SIG-M5 treated with dmso at 0.1 percent for 504 hours (cell line): ENCODE measurements around the gene SUSD4.
"Not testable (repeated sequence)": the region's sequence is repeated elsewhere in the genome, so short reads cannot be mapped to it uniquely, and the experiment has no call there.

Source experiments
- DNase-seq: peaks from one replicate; lab custom pipeline; 2025; ENCODE audit not compliant: unreplicated experiment; lab: John Stamatoyannopoulos, UW

The SUSD4 gene

GRCh38 chr1:223363856-223364684, at the start of gene SUSD4:
Gene SUSD4 (minus strand): TSS chr1:223364176. CDS start chr1:223363425, 751 bp downstream.
- peak; percentile 43 for DNase-seq

GRCh38 chr1:223413216-223413615, 49.2 kb upstream of the SUSD4 start:
- no peak for DNase-seq

- no peak for DNase-seq
These were observed 47.7 kb upstream of the SUSD4 start for GRCh38 chr1:223411710-223412109.

GRCh38 chr1:223411309-223411708, 47.3 kb upstream of the SUSD4 start:
- DNase-seq = no peak

GRCh38 chr1:223410036-223410435, 46.1 kb upstream of the SUSD4 start:
- no peak for DNase-seq

- DNase-seq = no peak
These were observed 41.5 kb upstream of the SUSD4 start for GRCh38 chr1:223405507-223405906.

GRCh38 chr1:223403184-223403815, 39.3 kb upstream of the SUSD4 start:
- DNase-seq = no peak

GRCh38 chr1:223402790-223403142, 38.8 kb upstream of the SUSD4 start:
- DNase-seq = no peak

- DNase-seq = no peak
These were observed 38.2 kb upstream of the SUSD4 start for GRCh38 chr1:223401873-223402789.

- not testable (repeated sequence) for DNase-seq
These were observed 35.4 kb upstream of the SUSD4 start for GRCh38 chr1:223399393-223399792.

- DNase-seq = no peak
These were observed 30.7 kb upstream of the SUSD4 start for GRCh38 chr1:223394706-223395105.

GRCh38 chr1:223394242-223394641, 30.3 kb upstream of the SUSD4 start:
- no peak for DNase-seq

- DNase-seq = no peak
These were observed 29.6 kb upstream of the SUSD4 start, which contains the start of gene CCDC185 for GRCh38 chr1:223393275-223394214. Gene CCDC185 (plus strand): TSS chr1:223393415. CDS start chr1:223393476, 61 bp downstream.

GRCh38 chr1:223390618-223391017, 26.6 kb upstream of the SUSD4 start:
- DNase-seq = no peak

- no peak for DNase-seq
These were observed 22.0 kb upstream of the SUSD4 start for GRCh38 chr1:223386013-223386412.

GRCh38 chr1:223378754-223379153, 14.8 kb upstream of the SUSD4 start:
- DNase-seq = no peak

GRCh38 chr1:223374064-223374610, 10.2 kb upstream of the SUSD4 start:
- DNase-seq = no peak

- no peak for DNase-seq
These were observed 858 bp upstream of the SUSD4 start for GRCh38 chr1:223364685-223365382.
